Vagina (tissue), 2 donors: Measurements from ENCODE around the gene PRR5.

Source experiments
- CTCF ChIP-seq, 3 experiments: fragments of 450-650 bp in 2 of 3; fragments of 200-600 bp in 1 of 3; sonication (generic) in 1 of 3; IDR thresholded peaks; one replicate each; pipeline ENCODE4 v1.5.1; 2017 to 2019; ENCODE audit warnings: antibody characterized with exemption in 3 of 3, mild to moderate bottlenecking in 2 of 3, moderate library complexity in 2 of 3
- POLR2A ChIP-seq, 2 donors: fragments of 450-650 bp; IDR thresholded peaks; one replicate each; pipeline ENCODE4 v1.6.1; 2017; ENCODE audit warnings: antibody characterized with exemption in 2 of 2, mild to moderate bottlenecking in 2 of 2, moderate library complexity in 2 of 2
- POLR2AphosphoS5 ChIP-seq, 2 donors: sonication (generic); formaldehyde crosslinking; IDR thresholded peaks; one replicate each; pipeline ENCODE4 v1.9.0; 2017; ENCODE audit warnings: antibody characterized with exemption in 2 of 2, mild to moderate bottlenecking in 2 of 2, low read depth in 1 of 2; ENCODE audit not compliant: insufficient read depth in 1 of 2

- no peak for TF ChIP-seq CTCF (IDR thresholded peaks at IDR 0.05)
- no peak for TF ChIP-seq POLR2A (IDR thresholded peaks at IDR 0.05)
- no peak for TF ChIP-seq POLR2AphosphoS5 (IDR thresholded peaks at IDR 0.05; ENCODE audit: insufficient read depth in 1 of 2, low read depth in 1 of 2)
These were observed 46.5 kb downstream of the PRR5 start for GRCh38 chr22:44748524-44748923.
